RCC 7860 (cell line): ENCODE results near the gene PRICKLE4.

ENCODE experiments used
- DNase-seq: peaks from one replicate; pipeline ENCODE4 v3.0.0-alpha.2; 2015; ENCODE audit warnings: low spot score
- FAIRE-seq: peaks from 2 replicates; lab custom pipeline; 2012; peaks lifted over from hg19 to GRCh38; lab: Jason Lieb, UNC

Gene PRICKLE4

DNA sequence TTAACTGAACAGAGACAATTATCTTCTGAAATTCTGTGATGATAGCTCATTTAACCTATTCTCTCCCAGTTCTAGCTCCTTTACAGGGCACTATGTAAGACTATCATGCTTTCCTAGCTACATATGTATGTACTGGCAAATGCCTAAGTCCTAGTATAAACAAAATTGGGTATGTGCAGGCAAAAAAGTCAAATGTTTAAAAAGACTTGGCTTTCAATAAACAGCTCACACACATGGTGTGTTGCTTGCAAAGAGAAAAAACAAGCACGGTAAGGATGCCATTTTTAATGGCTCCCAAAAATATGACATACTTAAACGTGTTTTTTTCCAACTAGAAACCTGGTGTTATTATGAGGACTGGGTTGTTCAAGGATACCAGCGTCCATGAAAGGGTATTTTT, 51.7 kb downstream of the PRICKLE4 start:
- FAIRE-seq = no peak

GRCh38 chr6:41836022-41836659, 55.6 kb downstream of the PRICKLE4 start:
- FAIRE-seq = no peak
- DNase-seq = no peak

More for the DNA sequence above, 51.7 kb downstream of the PRICKLE4 start:
- DNase-seq = no peak

- FAIRE-seq (no peak), DNase-seq (no peak)
Measured at GRCh38 chr6:41836660-41837052, 56.1 kb downstream of the PRICKLE4 start.
